H1 (cell line): ENCODE data around the gene KMT2E. TPM values are rescaled to one million over a fixed set of nuclear protein-coding genes. Genes with fewer than 3 reads are reported as not detected.

Source experiments
- CTCF ChIA-PET: fragments of 300-600 bp; sonication (Branson Sonifier 250); formaldehyde crosslinking; loops from one replicate; lab custom pipeline; 2021; ENCODE audit not compliant: partially characterized antibody; lab: Charles Lee
- POLR2A ChIA-PET: fragments of 300-600 bp; sonication (Branson Sonifier 250); formaldehyde crosslinking; loops from one replicate; lab custom pipeline; 2021; ENCODE audit warnings: inconsistent platforms; ENCODE audit not compliant: partially characterized antibody; lab: Charles Lee
- DNase-seq, 2 experiments: peaks; one replicate each; pipeline versions ENCODE4 v3.0.0 to v3.0.0-alpha.2; 2010 to 2022; ENCODE audit warnings: low spot score in 2 of 2, low read depth in 1 of 2, mixed read lengths in 1 of 2
- FAIRE-seq: peaks from 2 replicates; lab custom pipeline; 2011; peaks lifted over from hg19 to GRCh38; lab: Jason Lieb, UNC
- H2AFZ ChIP-seq: 2 replicates; pipeline ENCODE4 v1.8.1; 2012; ENCODE audit warnings: low read length, inconsistent platforms
- H2AK5ac ChIP-seq: 2 replicates; pipeline ENCODE4 v1.6.1; 2013; ENCODE audit warnings: low read depth, low read length
- H2BK120ac ChIP-seq: replicated peaks from 2 replicates; pipeline ENCODE3; 2013; ENCODE audit warnings: low read depth, low read length, inconsistent platforms
- H2BK12ac ChIP-seq: 2 replicates; pipeline ENCODE4 v1.6.1; 2013; ENCODE audit warnings: low read depth, low read length
- H2BK15ac ChIP-seq: 2 replicates; pipeline ENCODE4 v1.6.1; 2013; ENCODE audit warnings: low read length
- H2BK20ac ChIP-seq: 2 replicates; pipeline ENCODE4 v1.6.1; 2013; ENCODE audit warnings: low read length
- H2BK5ac ChIP-seq: 2 replicates; pipeline ENCODE4 v1.6.1; 2013; ENCODE audit warnings: low read depth, low read length
- H3K14ac ChIP-seq: 2 replicates; pipeline ENCODE4 v1.6.1; 2013; ENCODE audit warnings: inconsistent platforms; ENCODE audit not compliant: insufficient read length
- H3K18ac ChIP-seq: 2 replicates; pipeline ENCODE4 v1.6.1; 2013; ENCODE audit warnings: low read length; ENCODE audit errors: extremely low read depth
- H3K23ac ChIP-seq: 2 replicates; pipeline ENCODE4 v1.6.1; 2013; ENCODE audit warnings: inconsistent platforms; ENCODE audit not compliant: insufficient read length
- H3K23me2 ChIP-seq: 2 replicates; pipeline ENCODE4 v1.6.1; 2013; ENCODE audit warnings: low read depth, low read length
- H3K27ac ChIP-seq: 2 replicates; pipeline ENCODE4 v1.6.1; 2011; ENCODE audit warnings: low read depth, low read length, inconsistent platforms
- H3K27me3 ChIP-seq, 4 experiments: replicated peaks in 1 of 4; 1 replicate in 1 of 4; 2 replicates in 3 of 4; pipeline versions ENCODE4 v1.6.1 to v1.8.1; 2011 to 2013; ENCODE audit warnings: low read length in 3 of 4, mild to moderate bottlenecking in 3 of 4, inconsistent platforms in 2 of 4, mixed read lengths in 2 of 4, moderate library complexity in 1 of 4; ENCODE audit not compliant: control insufficient read depth in 3 of 4, insufficient read depth in 3 of 4; ENCODE audit errors: extremely low read depth in 1 of 4
- H3K36me3 ChIP-seq, 4 experiments: 2 replicates each; pipeline versions ENCODE4 v1.6.1 to v1.8.1; 2011 to 2013; ENCODE audit warnings: mild to moderate bottlenecking in 4 of 4, low read length in 3 of 4, moderate library complexity in 2 of 4, control low read depth in 1 of 4, inconsistent platforms in 1 of 4; ENCODE audit not compliant: insufficient read depth in 4 of 4, control insufficient read depth in 2 of 4
- H3K4ac ChIP-seq: replicated peaks from 2 replicates; pipeline ENCODE3; 2013; ENCODE audit warnings: low read length, low read depth, mixed read lengths, inconsistent platforms; ENCODE audit not compliant: insufficient read length
- H3K4me1 ChIP-seq, 4 experiments: replicated peaks in 1 of 4; 1 replicate in 1 of 4; 2 replicates in 3 of 4; pipeline versions ENCODE4 v1.6.1 to v1.8.1; 2011 to 2013; ENCODE audit warnings: low read length in 3 of 4, inconsistent platforms in 2 of 4, mixed read lengths in 1 of 4; ENCODE audit not compliant: insufficient read depth in 4 of 4, control insufficient read depth in 3 of 4
- H3K4me2 ChIP-seq, 2 experiments: 2 replicates each; pipeline versions ENCODE4 v1.6.1 to v1.8.1; 2011 to 2013; ENCODE audit warnings: low read depth in 2 of 2, low read length in 2 of 2, control low read depth in 1 of 2, inconsistent platforms in 1 of 2, mild to moderate bottlenecking in 1 of 2; ENCODE audit not compliant: insufficient read depth in 1 of 2
- H3K4me3 ChIP-seq, 4 experiments: fragments of 200-600, 300-600 bp in 1 of 4; sonication (generic), shearing (Covaris generic), sonication (Bioruptor Twin) in 1 of 4; 2 replicates each; pipeline versions ENCODE4 v1.5.1 to v1.8.1; 2011 to 2016; ENCODE audit warnings: low read length in 4 of 4, low read depth in 3 of 4, control low read depth in 2 of 4, inconsistent platforms in 2 of 4, mild to moderate bottlenecking in 2 of 4, mixed read lengths in 1 of 4, moderate library complexity in 1 of 4; ENCODE audit not compliant: insufficient read depth in 2 of 4; ENCODE audit errors: extremely low read depth in 1 of 4
- H3K56ac ChIP-seq: replicated peaks from 2 replicates; pipeline ENCODE3; 2013; ENCODE audit warnings: low read depth, mild to moderate bottlenecking, mixed read lengths, low read length, inconsistent platforms; ENCODE audit not compliant: insufficient read length
- H3K79me1 ChIP-seq: 2 replicates; pipeline ENCODE4 v1.6.1; 2013; ENCODE audit warnings: low read depth, low read length, control low read depth
- H3K79me2 ChIP-seq, 2 experiments: 2 replicates each; pipeline versions ENCODE4 v1.6.1 to v1.8.1; 2012 to 2013; ENCODE audit warnings: low read length in 2 of 2, mild to moderate bottlenecking in 2 of 2, inconsistent platforms in 1 of 2; ENCODE audit not compliant: insufficient read depth in 2 of 2, control insufficient read depth in 1 of 2
- H3K9ac ChIP-seq, 4 experiments: replicated peaks in 1 of 4; 1 replicate in 1 of 4; 2 replicates in 3 of 4; pipeline versions ENCODE4 v1.6.1 to v1.8.1; 2011 to 2013; ENCODE audit warnings: low read depth in 3 of 4, low read length in 3 of 4, control low read depth in 2 of 4, mild to moderate bottlenecking in 2 of 4, moderate library complexity in 2 of 4, inconsistent platforms in 1 of 4; ENCODE audit errors: extremely low read depth in 1 of 4
- H3K9me3 ChIP-seq, 2 experiments: 2 replicates each; pipeline versions ENCODE4 v1.6.1 to v1.8.1; 2012 to 2013; ENCODE audit warnings: mild to moderate bottlenecking in 2 of 2, moderate library complexity in 2 of 2, control low read depth in 1 of 2, inconsistent platforms in 1 of 2, low read depth in 1 of 2, low read length in 1 of 2, mixed read lengths in 1 of 2; ENCODE audit not compliant: insufficient read depth in 2 of 2
- H4K20me1 ChIP-seq, 2 experiments: replicated peaks in 1 of 2; 2 replicates each; pipeline versions ENCODE3 to v1.8.1; 2011 to 2013; ENCODE audit warnings: inconsistent platforms in 2 of 2, low read length in 2 of 2, mild to moderate bottlenecking in 1 of 2; ENCODE audit not compliant: insufficient read depth in 2 of 2, control insufficient read depth in 1 of 2
- H4K5ac ChIP-seq: 2 replicates; pipeline ENCODE4 v1.6.1; 2013; ENCODE audit warnings: low read length, low read depth, mixed read lengths, inconsistent platforms; ENCODE audit not compliant: insufficient read length
- H4K8ac ChIP-seq: 2 replicates; pipeline ENCODE4 v1.8.0; 2013; ENCODE audit warnings: mild to moderate bottlenecking, moderate library complexity, low read length, inconsistent platforms; ENCODE audit not compliant: insufficient read depth; ENCODE audit errors: extremely low read depth
- H4K91ac ChIP-seq: replicated peaks from 2 replicates; pipeline ENCODE3; 2013; ENCODE audit warnings: low read length, mixed read lengths, inconsistent platforms; ENCODE audit not compliant: insufficient read length
- BACH1 ChIP-seq: IDR thresholded peaks from 2 replicates; pipeline ENCODE4 v1.6.1; 2012; ENCODE audit warnings: low read length, improper control_type of control experiment
- BCL11A ChIP-seq, 2 experiments: IDR thresholded peaks; one replicate each; pipeline ENCODE4 v1.6.1; 2011; ENCODE audit warnings: low read depth in 2 of 2, low read length in 2 of 2, mild to moderate bottlenecking in 2 of 2
- CBX5 ChIP-seq: fragments of 300-800, 300-1000 bp; sonication (generic); IDR thresholded peaks from 2 replicates; pipeline ENCODE4 v1.7.1; 2016; ENCODE audit warnings: antibody characterized with exemption, low read length, low read depth
- CTBP2 ChIP-seq: IDR thresholded peaks from 2 replicates; pipeline ENCODE4 v1.7.0; 2011; ENCODE audit warnings: borderline replicate concordance, mild to moderate bottlenecking, moderate library complexity, mixed read lengths, low read length; ENCODE audit not compliant: insufficient read depth, insufficient read length
- GABPA ChIP-seq: IDR thresholded peaks from 2 replicates; pipeline ENCODE4 v1.6.1; 2011; ENCODE audit warnings: mild to moderate bottlenecking, low read length, moderate library complexity, borderline replicate concordance; ENCODE audit not compliant: insufficient read depth
- JUN ChIP-seq: IDR thresholded peaks from 2 replicates; pipeline ENCODE4 v1.6.1; 2011; ENCODE audit warnings: low read depth, mild to moderate bottlenecking, improper control_type of control experiment, low read length
- KDM5A ChIP-seq: fragments of 200-600 bp; IDR thresholded peaks from 2 replicates; pipeline ENCODE4 v1.7.1; 2012; ENCODE audit warnings: mild to moderate bottlenecking, low read length, inconsistent platforms, mixed read lengths
- SAP30 ChIP-seq: fragments of 300-600 bp; sonication (generic); IDR thresholded peaks from 2 replicates; pipeline ENCODE4 v1.7.1; 2012; ENCODE audit warnings: low read length, moderate library complexity, mild to moderate bottlenecking, inconsistent platforms; ENCODE audit not compliant: insufficient read depth, insufficient replicate concordance
- TCF12 ChIP-seq: IDR thresholded peaks from 2 replicates; pipeline ENCODE4 v1.6.1; 2011; ENCODE audit warnings: low read depth, mild to moderate bottlenecking, low read length
- USF2 ChIP-seq: IDR thresholded peaks from 2 replicates; pipeline ENCODE4 v1.6.1; 2011; ENCODE audit warnings: low read length, improper control_type of control experiment
- WGBS, 2 experiments: shearing (Covaris generic) in 1 of 2; methylation state at CpG; one replicate each; pipeline versions ENCODE4 v1.1.6 to v1.1.7; 2013 to 2015; ENCODE audit warnings: low lambda C conversion rate in 2 of 2, mixed read lengths in 2 of 2, inconsistent platforms in 1 of 2, low coverage in 1 of 2, missing lambda C conversion rate in 1 of 2; ENCODE audit not compliant: insufficient replicate concordance in 2 of 2, insufficient coverage in 1 of 2, insufficient read length in 1 of 2; ENCODE audit errors: extremely low coverage in 1 of 2, missing lambda C conversion rate in 1 of 2; 5-methylcytosine and 5-hydroxymethylcytosine counted together
- polyA plus RNA-seq, 7 experiments: library from polyadenylated mRNA; depleted of rRNA in 3 of 7; stranded (reverse) in 5 of 7; unstranded in 2 of 7; fragments of >200 nt in 5 of 7; fragments of 200-250 nt in 2 of 7; gene quantifications; 1 replicate in 5 of 7; 2 replicates in 1 of 7; 4 replicates in 1 of 7; pipeline versions ENCODE4 v1.2.1 to v1.2.3, GENCODE V29; 2011 to 2013; ENCODE audit warnings: missing spikeins in 2 of 7, mixed read lengths in 2 of 7
- total RNA-seq: library from RNA; stranded (reverse); fragmentation: NEBNext Ultra II Directional; extraction: Animal tissue kit (Norgen Biotek cat#: 25700); gene quantifications from 2 replicates; pipeline ENCODE4 v1.2.1, GENCODE V29; 2021
- TF ChIP-seq, protein P1 (sequence below): IDR thresholded peaks from 2 replicates; pipeline ENCODE4 v1.6.1; 2011; ENCODE audit warnings: low read depth, mild to moderate bottlenecking, low read length; ENCODE audit not compliant: insufficient read depth

Gene KMT2E
- total and polyA plus RNA-seq, 2 of the 8 experiments (the other 6 are each of a cell fraction or from before 2014, with no cell fraction given), result 10.9 to 45.0 TPM

- Histone ChIP-seq H3K4me1 (no peaks in the 10 kb centered on the region), H3K79me1 (0 out of 2 replicates have a peak, but pooled peaks cover 4% of the 10 kb centered on the region), H3K56ac (no peak overlapping the region), H3K4me3 (no peak overlapping the region), H3K4me2 (no peak overlapping the region), H3K14ac (no peak overlapping the region), H2AK5ac (no peak overlapping the region), H2AFZ (no peak overlapping the region), H4K20me1 (peaks cover 2% of the 10 kb centered on the region in 2 experiments), H2BK15ac (no peak overlapping the region), H3K4ac (no peak overlapping the region), H3K23me2 (no peaks in the 10 kb centered on the region), H4K91ac (no peak overlapping the region), H3K27ac (no peak overlapping the region), H2BK12ac (no peak overlapping the region), H4K8ac (no peak overlapping the region), H2BK120ac (no peak overlapping the region), H4K5ac (no peak overlapping the region), H2BK5ac (no peak overlapping the region), H3K18ac (no peak overlapping the region), H3K9ac (no peak overlapping the region), H3K9me3 (no peaks in the 10 kb centered on the region), H3K27me3 (peaks cover 0 to 2% (median 0%) of the 10 kb centered on the region in 4 experiments; a peak in 1 of 7 replicates), H3K79me2 (peaks cover 0 to 12% of the 10 kb centered on the region in 2 experiments; a peak in 2 of 4 replicates), H3K23ac (no peak overlapping the region), H3K36me3 (peaks cover 7 to 71% (median 25%) of the 10 kb centered on the region in 4 experiments), H2BK20ac (no peak overlapping the region)
- POLR2A ChIA-PET, result no interaction called here
- WGBS, 2 experiments, result 87% methylated on average over 1 of the region's 1 CpG; no CpG with 5 or more reads in 1 of the 2 experiments
- CTCF ChIA-PET, result interaction anchor here (0.8 kb wide), 2 partner anchors 17 to 88 kb away, joined by 3 read pairs; no protein-coding TSS in a partner anchor
- no peak for FAIRE-seq
- no peak for DNase-seq
- no peak for TF ChIP-seq JUN
- no peak for TF ChIP-seq GABPA
- TF ChIP-seq, protein P1, sequence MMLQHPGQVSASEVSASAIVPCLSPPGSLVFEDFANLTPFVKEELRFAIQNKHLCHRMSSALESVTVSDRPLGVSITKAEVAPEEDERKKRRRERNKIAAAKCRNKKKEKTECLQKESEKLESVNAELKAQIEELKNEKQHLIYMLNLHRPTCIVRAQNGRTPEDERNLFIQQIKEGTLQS, result no peak
- TF ChIP-seq CBX5, result no peak
- no peak for TF ChIP-seq USF2
- no peak for TF ChIP-seq BACH1
- TF ChIP-seq CTBP2, result no peak
- TF ChIP-seq KDM5A, result no peak
- TF ChIP-seq BCL11A (IDR thresholded peaks at IDR 0.05; ENCODE audit: low read depth in 2 of 2, low read length in 2 of 2), result no peak
- TF ChIP-seq TCF12, result no peak
- no peak for TF ChIP-seq SAP30
These were observed 54.9 kb downstream of the KMT2E start for GRCh38 chr7:105068886-105069285.
